H1 (cell line): ENCODE results near the gene FANCL. TPM values are rescaled to one million over a fixed set of nuclear protein-coding genes. Genes with fewer than 3 reads are reported as not detected.

Experiments used
- MAFK ChIP-seq: IDR thresholded peaks from 2 replicates; pipeline ENCODE4 v1.6.1; 2012; ENCODE audit warnings: low read depth, mild to moderate bottlenecking, improper control_type of control experiment, low read length
- MAX ChIP-seq: IDR thresholded peaks from 2 replicates; pipeline ENCODE4 v1.6.1; 2012; ENCODE audit warnings: inconsistent platforms
- SIN3A ChIP-seq, 2 experiments: IDR thresholded peaks in 1 of 2; conservative IDR thresholded peaks in 1 of 2; 2 replicates each; pipeline ENCODE4 v1.6.1; 2011 to 2012; ENCODE audit warnings: low read length in 2 of 2, improper control_type of control experiment in 1 of 2, low read depth in 1 of 2, mild to moderate bottlenecking in 1 of 2
- polyA plus RNA-seq, 7 experiments: library from polyadenylated mRNA; depleted of rRNA in 3 of 7; stranded (reverse) in 5 of 7; unstranded in 2 of 7; fragments of >200 nt in 5 of 7; fragments of 200-250 nt in 2 of 7; gene quantifications; 1 replicate in 5 of 7; 2 replicates in 1 of 7; 4 replicates in 1 of 7; pipeline versions ENCODE4 v1.2.1 to v1.2.3, GENCODE V29; 2011 to 2013; ENCODE audit warnings: missing spikeins in 2 of 7, mixed read lengths in 2 of 7
- total RNA-seq: library from RNA; stranded (reverse); fragmentation: NEBNext Ultra II Directional; extraction: Animal tissue kit (Norgen Biotek cat#: 25700); gene quantifications from 2 replicates; pipeline ENCODE4 v1.2.1, GENCODE V29; 2021

Gene FANCL
- total and polyA plus RNA-seq, 2 of the 8 experiments (the other 6 are each of a cell fraction or from before 2014, with no cell fraction given): 38.7 to 55.9 TPM

DNA sequence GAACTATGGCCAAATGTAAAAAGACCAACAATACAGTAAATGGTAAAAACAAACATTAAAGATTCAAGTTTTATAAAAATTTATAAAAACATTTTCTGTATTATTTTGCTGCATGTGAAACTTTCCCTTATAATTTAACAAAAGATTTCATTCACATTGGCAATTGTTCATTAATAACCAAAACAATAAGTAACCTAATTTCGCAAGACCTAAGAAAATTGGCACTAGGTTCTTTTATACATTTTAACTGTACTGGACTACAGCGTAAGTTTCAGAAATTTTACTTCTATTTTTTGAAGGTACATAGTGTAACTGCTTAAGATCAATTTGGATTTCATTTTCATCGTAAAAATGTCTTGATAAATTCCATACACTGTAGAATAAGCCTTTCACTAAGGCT lies 77.2 kb downstream of the FANCL start (continued):
- no peak for TF ChIP-seq MAX
- TF ChIP-seq MAFK: no peak
- no peak for TF ChIP-seq SIN3A (conservative IDR thresholded peaks at IDR 0.05 in 1 of 2, IDR thresholded peaks at IDR 0.05 in 1 of 2; ENCODE audit: low read depth in 1 of 2, low read length in 2 of 2)
